ENCODE data around the gene OR12D3. TPM values are rescaled to one million over a fixed set of nuclear protein-coding genes. Genes with fewer than 3 reads are reported as not detected.

Gene OR12D3
- total and polyA plus RNA-seq, 10 of the 15 experiments (the other 5 are each of a cell fraction or from before 2014, with no cell fraction given), result not detected

- SMC1A ChIA-PET (ENCODE audit: uncharacterized antibody, unreplicated experiment), result no interaction called here
- no peaks in the 10 kb centered on the region for H4K20me1 ChIP-seq (ENCODE audit: control insufficient read depth, insufficient read depth)
These were observed 28.7 kb upstream of the OR12D3 start for GRCh38 chr6:29403801-29404200.

DNA sequence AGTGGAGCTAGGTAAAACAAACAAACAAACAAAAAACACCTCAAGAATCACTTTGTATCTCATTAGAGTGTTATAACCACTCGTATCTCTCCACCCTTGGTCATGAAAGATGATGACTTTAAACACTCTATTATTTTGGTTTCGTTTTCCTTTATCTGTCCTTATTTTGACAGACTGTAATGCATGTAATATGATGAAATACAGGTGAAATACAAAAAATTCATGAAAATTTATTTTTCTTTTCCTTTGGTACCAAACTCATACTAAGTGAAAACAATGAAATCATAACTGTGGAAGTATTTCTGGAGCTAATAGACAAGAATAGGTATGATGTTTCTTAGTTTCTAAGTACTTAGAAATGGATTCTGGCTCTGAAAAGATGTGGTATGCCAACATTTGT is 24.4 kb upstream of the OR12D3 start:
- Histone ChIP-seq H3K9ac (ENCODE audit: control insufficient read depth, insufficient read depth, low read length) (no peak overlapping the region), H3K4me1 (ENCODE audit: control insufficient read depth, insufficient read depth, low read length) (no peaks in the 10 kb centered on the region), H3K36me3 (ENCODE audit: control insufficient read depth in 2 of 2, insufficient read depth in 2 of 2, low read length in 1 of 2) (no peaks in the 10 kb centered on the region), H2AFZ (ENCODE audit: control insufficient read depth, low read depth, low read length) (no peak overlapping the region), H3K9me3 (replicated peaks; ENCODE audit: control insufficient read depth, insufficient read depth, low read length) (no peaks in the 10 kb centered on the region), H3K4me3 (no peak overlapping the region), H3K4me2 (ENCODE audit: control insufficient read depth, insufficient read depth) (no peak overlapping the region), H3K79me2 (ENCODE audit: control insufficient read depth, insufficient read depth, low read length) (no peaks in the 10 kb centered on the region), H3K27me3 (replicated peaks in 1 of 2; ENCODE audit: control insufficient read depth in 2 of 2, insufficient read depth in 2 of 2, low read length in 1 of 2) (no peaks in the 10 kb centered on the region), H4K20me1 (ENCODE audit: control insufficient read depth, insufficient read depth) (no peaks in the 10 kb centered on the region), H3K27ac (ENCODE audit: control insufficient read depth, insufficient read depth) (no peak overlapping the region)
- in situ Hi-C loops (cut with MboI) (no loop called here), intact Hi-C loops (cut with micrococcal nuclease; ENCODE audit: unreplicated experiment) (no loop called here)
- RAD21 ChIA-PET (ENCODE audit: unreplicated experiment), result no interaction called here
- TF ChIP-seq ZNF24 (IDR thresholded peaks at IDR 0.05), result no peak
- no peak for TF ChIP-seq SIN3A (IDR thresholded peaks at IDR 0.05; ENCODE audit: low read depth, low read length)
- no peak for TF ChIP-seq MLLT1 (IDR thresholded peaks at IDR 0.05)
- no peak for TF ChIP-seq TBL1XR1 (IDR thresholded peaks at IDR 0.05; ENCODE audit: low read depth, low read length)
- TF ChIP-seq SREBF2 (IDR thresholded peaks at IDR 0.05; ENCODE audit: low read length), result no peak
- TF ChIP-seq ZNF217 (IDR thresholded peaks at IDR 0.05), result no peak
- no peak for TF ChIP-seq POLR2AphosphoS2 (IDR thresholded peaks at IDR 0.05; ENCODE audit: low read depth, low read length)
- TF ChIP-seq BCL11A (IDR thresholded peaks at IDR 0.05; ENCODE audit: low read depth, low read length), result no peak
- no peak for TF ChIP-seq HDAC2 (IDR thresholded peaks at IDR 0.05)
- no peak for TF ChIP-seq SREBF1 (IDR thresholded peaks at IDR 0.05; ENCODE audit: low read length)
- no peak for TF ChIP-seq RUNX3 (IDR thresholded peaks at IDR 0.05; ENCODE audit: low read length)
- TF ChIP-seq LARP7 (IDR thresholded peaks at IDR 0.05), result no peak
- no peak for TF ChIP-seq NBN (IDR thresholded peaks at IDR 0.05)
- TF ChIP-seq E2F4 (IDR thresholded peaks at IDR 0.05; ENCODE audit: low read depth, low read length), result no peak
- no peak for TF ChIP-seq JUNB (IDR thresholded peaks at IDR 0.05)
- CTCF ChIA-PET, result interaction anchor here (1.1 kb wide), 1 partner anchor 13 kb away, joined by 4 read pairs; no protein-coding TSS in a partner anchor
- DNase-seq (ENCODE audit: low read depth, low spot score) (no peak), ATAC-seq (no peak), FAIRE-seq (no peak)
- POLR2A ChIA-PET, result no interaction called here
- WGBS (ENCODE audit: insufficient coverage, insufficient replicate concordance, low lambda C conversion rate, missing lambda C conversion rate), result 33% methylated on average over 2 of the region's 2 CpGs
- SMC1A ChIA-PET (ENCODE audit: uncharacterized antibody, unreplicated experiment), result interaction anchor here (0.8 kb wide), 1 partner anchor 123 kb away, joined by 6 read pairs; no protein-coding TSS in a partner anchor
- no TSS peak for BruUV-seq (replicated peaks)

More at GRCh38 chr6:29403801-29404200, 28.7 kb upstream of the OR12D3 start:
- no TSS peak for BruUV-seq (replicated peaks)
- ATAC-seq (no peak), DNase-seq (ENCODE audit: low read depth, low spot score) (no peak), FAIRE-seq (no peak)
- Histone ChIP-seq H2AFZ (ENCODE audit: control insufficient read depth, low read depth, low read length) (no peak overlapping the region), H3K36me3 (ENCODE audit: control insufficient read depth in 2 of 2, insufficient read depth in 2 of 2, low read length in 1 of 2) (no peaks in the 10 kb centered on the region), H3K4me1 (ENCODE audit: control insufficient read depth, insufficient read depth, low read length) (no peaks in the 10 kb centered on the region), H3K79me2 (ENCODE audit: control insufficient read depth, insufficient read depth, low read length) (no peaks in the 10 kb centered on the region), H3K27ac (ENCODE audit: control insufficient read depth, insufficient read depth) (no peak overlapping the region), H3K4me2 (ENCODE audit: control insufficient read depth, insufficient read depth) (no peak overlapping the region), H3K4me3 (no peak overlapping the region), H3K9me3 (replicated peaks; ENCODE audit: control insufficient read depth, insufficient read depth, low read length) (no peaks in the 10 kb centered on the region), H3K27me3 (replicated peaks in 1 of 2; ENCODE audit: control insufficient read depth in 2 of 2, insufficient read depth in 2 of 2, low read length in 1 of 2) (no peaks in the 10 kb centered on the region), H3K9ac (ENCODE audit: control insufficient read depth, insufficient read depth, low read length) (no peak overlapping the region)
- in situ Hi-C loops (cut with MboI), result no loop called here
- ChIA-PET RAD21 (ENCODE audit: unreplicated experiment) (no interaction called here), POLR2A (no interaction called here), CTCF (no interaction called here)
- WGBS (ENCODE audit: insufficient coverage, insufficient replicate concordance, low lambda C conversion rate, missing lambda C conversion rate), result 0% methylated on average over 1 of the region's 1 CpG
- TF ChIP-seq NR2F1 (conservative IDR thresholded peaks at IDR 0.05), result no peak
- no peak for TF ChIP-seq CHD4 (IDR thresholded peaks at IDR 0.05)
- intact Hi-C loops (cut with micrococcal nuclease; ENCODE audit: unreplicated experiment), result no loop called here
